Tibial nerve (tissue), 4 donors: Measurements from ENCODE around the gene TSPAN13. TPM values are rescaled to one million over a fixed set of nuclear protein-coding genes. Genes with fewer than 3 reads are reported as not detected.

ENCODE experiments used
- DNase-seq, 2 donors: peaks; one replicate each; pipeline ENCODE4 v3.0.0-alpha.2; 2019; ENCODE audit warnings: low spot score in 2 of 2
- H3K27ac ChIP-seq, 4 donors: fragments of 200-600 bp; sonication (generic) in 3 of 4; one replicate each; pipeline ENCODE4 v1.5.1; 2017 to 2019; ENCODE audit warnings: mild to moderate bottlenecking in 1 of 4
- H3K27me3 ChIP-seq, 2 donors: fragments of 200-600 bp; sonication (generic) in 1 of 2; one replicate each; pipeline versions ENCODE4 v1.5.1 to v1.6.0; 2017 to 2019
- H3K36me3 ChIP-seq, 3 donors: fragments of 200-600 bp; sonication (generic); one replicate each; pipeline ENCODE4 v1.5.1; 2018 to 2019
- H3K4me1 ChIP-seq, 4 donors: fragments of 200-600 bp; sonication (generic) in 3 of 4; one replicate each; pipeline ENCODE4 v1.5.1; 2017 to 2019
- H3K4me3 ChIP-seq, 4 donors: fragments of 200-600 bp; sonication (generic) in 3 of 4; one replicate each; pipeline ENCODE4 v1.5.1; 2017 to 2019; ENCODE audit warnings: mild to moderate bottlenecking in 1 of 4, moderate library complexity in 1 of 4
- H3K9me3 ChIP-seq, 4 donors: fragments of 200-600 bp; sonication (generic) in 3 of 4; one replicate each; pipeline ENCODE4 v1.5.1; 2017 to 2019
- EP300 ChIP-seq, 2 donors: sonication (generic); formaldehyde crosslinking; IDR thresholded peaks; one replicate each; pipeline ENCODE4 v1.6.1; 2017; ENCODE audit warnings: antibody characterized with exemption in 2 of 2, mild to moderate bottlenecking in 1 of 2
- POLR2A ChIP-seq, 2 donors: fragments of 450-650 bp; IDR thresholded peaks; one replicate each; pipeline ENCODE4 v1.6.1; 2017; ENCODE audit warnings: antibody characterized with exemption in 2 of 2, mild to moderate bottlenecking in 2 of 2, moderate library complexity in 2 of 2
- WGBS, 2 donors: methylation state at CpG; one replicate each; pipeline ENCODE4 v1.1.5; 2018; 5-methylcytosine and 5-hydroxymethylcytosine counted together
- total RNA-seq, 4 donors: library from RNA; depleted of rRNA; stranded (reverse); fragments of >200 nt; gene quantifications; one replicate each; pipeline ENCODE4 v1.1.0, GENCODE V29; 2016
- TF ChIP-seq, protein P1 (sequence below), 5 experiments: fragments of 200-600 bp in 3 of 5; fragments of 450-650 bp in 2 of 5; sonication (generic) in 3 of 5; IDR thresholded peaks; one replicate each; pipeline ENCODE4 v1.5.1; 2016 to 2019; ENCODE audit warnings: antibody characterized with exemption in 5 of 5, mild to moderate bottlenecking in 3 of 5, moderate library complexity in 2 of 5

Gene TSPAN13
- total RNA-seq, 4 donors from 2014 or later: 6.9 to 11.7 (median 9.0) TPM

GRCh38 chr7:16791905-16792698 is 38.5 kb downstream of the TSPAN13 start:
- TF ChIP-seq, protein P1, sequence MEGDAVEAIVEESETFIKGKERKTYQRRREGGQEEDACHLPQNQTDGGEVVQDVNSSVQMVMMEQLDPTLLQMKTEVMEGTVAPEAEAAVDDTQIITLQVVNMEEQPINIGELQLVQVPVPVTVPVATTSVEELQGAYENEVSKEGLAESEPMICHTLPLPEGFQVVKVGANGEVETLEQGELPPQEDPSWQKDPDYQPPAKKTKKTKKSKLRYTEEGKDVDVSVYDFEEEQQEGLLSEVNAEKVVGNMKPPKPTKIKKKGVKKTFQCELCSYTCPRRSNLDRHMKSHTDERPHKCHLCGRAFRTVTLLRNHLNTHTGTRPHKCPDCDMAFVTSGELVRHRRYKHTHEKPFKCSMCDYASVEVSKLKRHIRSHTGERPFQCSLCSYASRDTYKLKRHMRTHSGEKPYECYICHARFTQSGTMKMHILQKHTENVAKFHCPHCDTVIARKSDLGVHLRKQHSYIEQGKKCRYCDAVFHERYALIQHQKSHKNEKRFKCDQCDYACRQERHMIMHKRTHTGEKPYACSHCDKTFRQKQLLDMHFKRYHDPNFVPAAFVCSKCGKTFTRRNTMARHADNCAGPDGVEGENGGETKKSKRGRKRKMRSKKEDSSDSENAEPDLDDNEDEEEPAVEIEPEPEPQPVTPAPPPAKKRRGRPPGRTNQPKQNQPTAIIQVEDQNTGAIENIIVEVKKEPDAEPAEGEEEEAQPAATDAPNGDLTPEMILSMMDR (IDR thresholded peaks at IDR 0.05): no peak
- TF ChIP-seq EP300 (IDR thresholded peaks at IDR 0.05) (no peak), POLR2A (IDR thresholded peaks at IDR 0.05) (no peak)
- 67 to 68% methylated on average over 5 of the region's 5 CpGs for WGBS, 2 donors

GRCh38 chr7:16794986-16795385 is 41.4 kb downstream of the TSPAN13 start:
- H3K4me1 ChIP-seq: no peaks in the 10 kb centered on the region
- H3K9me3 ChIP-seq: no peaks in the 10 kb centered on the region
- H3K36me3 ChIP-seq: no peaks in the 10 kb centered on the region
- 76 to 79% methylated on average over 3 of the region's 3 CpGs for WGBS, 2 donors
- H3K27me3 ChIP-seq: no peaks in the 10 kb centered on the region
- TF ChIP-seq POLR2A (IDR thresholded peaks at IDR 0.05) (no peak), EP300 (IDR thresholded peaks at IDR 0.05) (no peak)
- TF ChIP-seq, protein P1 (IDR thresholded peaks at IDR 0.05): no peak
- H3K4me3 ChIP-seq: no peak overlapping the region
- no peak overlapping the region for H3K27ac ChIP-seq
- no peak for DNase-seq

More at GRCh38 chr7:16791905-16792698, 38.5 kb downstream of the TSPAN13 start:
- Histone ChIP-seq H3K4me1 (no peaks in the 10 kb centered on the region), H3K9me3 (no peaks in the 10 kb centered on the region), H3K36me3 (no peaks in the 10 kb centered on the region), H3K27ac (no peak overlapping the region), H3K27me3 (no peaks in the 10 kb centered on the region), H3K4me3 (no peak overlapping the region)
- no peak for DNase-seq

- Histone ChIP-seq H3K9me3 (no peaks in the 10 kb centered on the region), H3K4me1 (no peaks in the 10 kb centered on the region), H3K27ac (no peak overlapping the region), H3K4me3 (no peak overlapping the region), H3K36me3 (no peaks in the 10 kb centered on the region), H3K27me3 (no peaks in the 10 kb centered on the region)
- no peak for DNase-seq
- WGBS, 2 donors: 54 to 65% methylated on average over 6 of the region's 6 CpGs
- no peak for TF ChIP-seq POLR2A (IDR thresholded peaks at IDR 0.05)
- TF ChIP-seq, protein P1 (IDR thresholded peaks at IDR 0.05): no peak
- TF ChIP-seq EP300 (IDR thresholded peaks at IDR 0.05): no peak
Observed at GRCh38 chr7:16795624-16796023, 42.1 kb downstream of the TSPAN13 start.

GRCh38 chr7:16801111-16801542 is 47.6 kb downstream of the TSPAN13 start:
- H3K4me1 ChIP-seq: no peaks in the 10 kb centered on the region
- no peak overlapping the region for H3K27ac ChIP-seq
- TF ChIP-seq, protein P1 (IDR thresholded peaks at IDR 0.05): peak in 4 of 5 experiments; percentile 21 to 48 (median 25)
- no peak for TF ChIP-seq EP300 (IDR thresholded peaks at IDR 0.05)
- no peaks in the 10 kb centered on the region for H3K27me3 ChIP-seq
- H3K36me3 ChIP-seq: no peaks in the 10 kb centered on the region
- no peaks in the 10 kb centered on the region for H3K9me3 ChIP-seq
- H3K4me3 ChIP-seq: no peak overlapping the region
- no peak for DNase-seq

DNA sequence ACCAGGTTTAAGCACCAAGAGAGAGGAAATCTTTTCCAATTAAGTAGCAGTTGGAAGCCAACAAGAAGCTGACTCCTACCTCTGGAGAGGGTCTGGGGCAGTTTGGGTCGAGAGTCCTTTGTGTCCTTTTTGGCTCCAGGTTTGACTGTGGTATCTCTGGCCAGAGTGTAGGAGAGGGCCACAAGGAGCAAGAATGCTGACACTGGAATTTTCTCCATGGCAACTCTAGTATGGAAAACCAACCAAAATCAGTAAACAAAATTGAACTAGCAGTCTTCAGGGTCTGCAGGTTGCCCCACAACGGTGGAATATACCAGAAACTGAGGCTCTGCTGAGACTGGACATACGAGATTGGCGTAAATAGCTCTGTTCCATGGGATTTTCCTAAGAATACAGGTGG is 48.0 kb downstream of the TSPAN13 start:
- Histone ChIP-seq H3K27ac (no peak overlapping the region), H3K4me1 (no peaks in the 10 kb centered on the region), H3K27me3 (no peaks in the 10 kb centered on the region), H3K9me3 (no peaks in the 10 kb centered on the region), H3K36me3 (no peaks in the 10 kb centered on the region), H3K4me3 (no peak overlapping the region)
- TF ChIP-seq POLR2A (IDR thresholded peaks at IDR 0.05): no peak
- TF ChIP-seq EP300 (IDR thresholded peaks at IDR 0.05): no peak
- TF ChIP-seq, protein P1 (IDR thresholded peaks at IDR 0.05): no peak
- WGBS, 2 donors: 90 to 96% methylated on average over 4 of the region's 4 CpGs
- DNase-seq: no peak
